K562 (cell line): ENCODE results near the gene TEX54. TPM values are rescaled to one million over a fixed set of nuclear protein-coding genes. Genes with fewer than 3 reads are reported as not detected.

ENCODE experiments used
- CHD4 ChIP-seq: fragments of 200-600 bp; sonication (generic); IDR thresholded peaks from 3 replicates; pipeline ENCODE4 v1.6.1; 2012; ENCODE audit warnings: low read depth, mild to moderate bottlenecking, mixed read lengths, low read length, inconsistent platforms; ENCODE audit not compliant: insufficient read depth, insufficient replicate concordance, poor library complexity, severe bottlenecking
- CREM ChIP-seq: IDR thresholded peaks from 2 replicates; pipeline ENCODE4 v1.6.1; 2014; ENCODE audit warnings: antibody characterized with exemption, low read depth
- HLTF ChIP-seq: fragments of 450-650 bp; IDR thresholded peaks from 2 replicates; pipeline ENCODE4 v1.6.1; 2016
- MCM2 ChIP-seq: fragments of 450-650 bp; IDR thresholded peaks from 2 replicates; pipeline ENCODE4 v1.6.1; 2017; ENCODE audit warnings: low read depth, mild to moderate bottlenecking
- MCM7 ChIP-seq, 2 experiments: fragments of 450-650 bp; IDR thresholded peaks; 2 replicates each; pipeline ENCODE4 v1.6.1; 2016 to 2018
- NR3C1 ChIP-seq: sonication (generic); formaldehyde crosslinking; IDR thresholded peaks from 2 replicates; pipeline ENCODE4 v1.8.1; 2022; ENCODE audit warnings: missing genetic modification reagents
- OTX1 ChIP-seq: fragments of 450-650 bp; formaldehyde crosslinking; IDR thresholded peaks from 2 replicates; pipeline ENCODE4 v1.4.0; 2022; ENCODE audit warnings: mild to moderate bottlenecking
- PCBP1 ChIP-seq: fragments of 200-400 bp; formaldehyde crosslinking; IDR thresholded peaks from 2 replicates; pipeline ENCODE4 v1.6.1; 2018; ENCODE audit warnings: mild to moderate bottlenecking, low read depth, low read length; ENCODE audit not compliant: poor library complexity, severe bottlenecking
- SETDB1 ChIP-seq: IDR thresholded peaks from one replicate; pipeline ENCODE4 v1.6.1; 2012; ENCODE audit warnings: low read length, control low read depth, inconsistent platforms
- SMARCA5 ChIP-seq: fragments of 450-650 bp; IDR thresholded peaks from 2 replicates; pipeline ENCODE4 v1.6.1; 2016
- TARDBP ChIP-seq: fragments of 450-650 bp; IDR thresholded peaks from 2 replicates; pipeline ENCODE4 v1.6.1; 2016
- TRIM28 ChIP-seq: fragments of 450-650 bp; IDR thresholded peaks from 2 replicates; pipeline ENCODE4 v1.6.1; 2017
- ZNF408 ChIP-seq: fragments of 250-450 bp; sonication (Bioruptor Pico); IDR thresholded peaks from 2 replicates; pipeline ENCODE4 v1.4.0; 2020; ENCODE audit warnings: low read depth, mild to moderate bottlenecking, moderate library complexity
- ZNF696 ChIP-seq: fragments of 250-450 bp; sonication (Bioruptor Pico); conservative IDR thresholded peaks from 2 replicates; pipeline ENCODE4 v1.4.0; 2020; ENCODE audit warnings: mild to moderate bottlenecking, moderate library complexity
- ZNF780A ChIP-seq: fragments of 250-450 bp; sonication (Bioruptor Pico); IDR thresholded peaks from 2 replicates; pipeline ENCODE4 v1.5.0; 2021; ENCODE audit warnings: mild to moderate bottlenecking
- ZSCAN29 ChIP-seq: fragments of 450-650 bp; IDR thresholded peaks from 2 replicates; pipeline ENCODE4 v1.6.1; 2017
- polyA plus RNA-seq, 8 experiments: library from polyadenylated mRNA; depleted of rRNA in 4 of 8; stranded (reverse) in 5 of 8; unstranded in 3 of 8; fragments of >200 nt; fragmentation: Nextera tagmentation in 2 of 8; fragmentation: Illumina TruSeq in 1 of 8; extraction: Ambion mirVana in 2 of 8; extraction: Trizol in 1 of 8; gene quantifications; 2 replicates each; pipeline versions ENCODE4 v1.2.1 to v1.2.3, GENCODE V29; 2011 to 2014; ENCODE audit warnings: inconsistent platforms in 1 of 8, missing spikeins in 1 of 8
- total RNA-seq, 7 experiments: library from RNA; depleted of rRNA in 6 of 7; stranded (reverse); fragments of >200 nt in 6 of 7; fragmentation: Illumina TruSeq in 2 of 7; extraction: Trizol in 2 of 7; gene quantifications; 2 replicates each; pipeline versions ENCODE4 v1.2.1 to v1.2.3, GENCODE V29; 2011 to 2021; ENCODE audit warnings: low replicate concordance in 1 of 7
- TF ChIP-seq, protein P1 (sequence below), 2 experiments: fragments of 450-650 bp; formaldehyde crosslinking in 1 of 2; IDR thresholded peaks; 2 replicates each; pipeline versions ENCODE4 v1.4.0 to v1.6.1; 2014 to 2020; ENCODE audit warnings: mild to moderate bottlenecking in 2 of 2, borderline replicate concordance in 1 of 2, low read depth in 1 of 2
- TF ChIP-seq, protein P2 (sequence below): fragments of 450-650 bp; IDR thresholded peaks from one replicate; pipeline ENCODE4 v1.6.1; 2018; ENCODE audit warnings: mild to moderate bottlenecking, moderate library complexity; ENCODE audit not compliant: partially characterized antibody
- TF ChIP-seq, protein P3 (sequence below): fragments of 450-650 bp; IDR thresholded peaks from 2 replicates; pipeline ENCODE4 v1.6.1; 2017; ENCODE audit warnings: mild to moderate bottlenecking, moderate library complexity

TEX54 gene
- total and polyA plus RNA-seq, 9 of the 15 experiments (the other 6 are each of a cell fraction or from before 2014, with no cell fraction given): not detected

DNA sequence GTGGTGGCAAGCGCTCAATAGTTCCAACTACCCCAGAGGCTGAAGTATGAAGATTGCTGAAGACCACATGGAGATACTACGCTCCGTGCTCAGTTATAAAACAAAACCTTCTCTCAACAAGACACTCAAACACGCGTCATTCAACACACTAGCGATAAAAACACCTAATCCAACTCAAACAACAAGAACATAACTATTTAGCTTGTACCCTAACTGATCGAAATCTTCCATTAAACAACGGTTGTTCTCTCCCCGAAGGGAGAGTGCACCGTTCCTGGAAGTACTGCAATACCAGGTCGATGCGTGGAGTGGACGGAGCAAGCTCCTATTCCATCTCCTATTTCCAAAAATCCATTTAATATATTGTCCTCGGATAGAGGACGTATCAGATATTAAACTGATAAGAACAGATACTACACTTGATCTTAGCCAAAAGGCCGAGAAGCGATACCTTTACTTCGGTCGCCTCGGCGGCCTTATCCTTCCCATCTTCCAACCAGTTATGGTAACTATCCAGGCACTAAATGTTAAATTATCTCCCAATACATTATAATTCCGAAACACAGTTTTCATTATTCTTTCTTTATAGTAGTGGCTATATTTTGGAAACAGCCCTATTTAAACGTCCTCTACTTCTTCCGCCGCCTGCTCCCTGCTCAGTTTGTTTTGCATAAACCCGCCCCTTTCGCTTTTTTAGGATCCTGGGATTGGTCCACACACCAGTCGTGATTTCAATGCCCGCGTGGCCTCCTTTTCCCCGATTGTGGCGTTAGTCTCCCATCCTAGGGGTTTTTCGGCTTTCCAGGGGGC lies 8.9 kb upstream of the TEX54 start (continued):
- TF ChIP-seq CHD4 (no peak), ZNF780A (CRISPR knock-in tag) (peak; percentile 100), MCM2 (no peak), SETDB1 (no peak), OTX1 (CRISPR knock-in tag) (peak; percentile 100), NR3C1 (CRISPR knock-in tag) (peak; percentile 76; the same call in 1 of the 2 replicates), ZSCAN29 (peak; percentile 85), HLTF (peak; percentile 97), TRIM28 (no peak), MCM7 (IDR thresholded peaks at IDR 0.05) (peak in 1 of 2 experiments; percentile 84; a peak in 2 of 4 replicates), SMARCA5 (no peak), ZNF408 (peak; percentile 91), ZNF696 (CRISPR knock-in tag) (peak; percentile 100), CREM (peak; percentile 85), TARDBP (peak; percentile 98), PCBP1 (no peak)
- TF ChIP-seq, protein P1, sequence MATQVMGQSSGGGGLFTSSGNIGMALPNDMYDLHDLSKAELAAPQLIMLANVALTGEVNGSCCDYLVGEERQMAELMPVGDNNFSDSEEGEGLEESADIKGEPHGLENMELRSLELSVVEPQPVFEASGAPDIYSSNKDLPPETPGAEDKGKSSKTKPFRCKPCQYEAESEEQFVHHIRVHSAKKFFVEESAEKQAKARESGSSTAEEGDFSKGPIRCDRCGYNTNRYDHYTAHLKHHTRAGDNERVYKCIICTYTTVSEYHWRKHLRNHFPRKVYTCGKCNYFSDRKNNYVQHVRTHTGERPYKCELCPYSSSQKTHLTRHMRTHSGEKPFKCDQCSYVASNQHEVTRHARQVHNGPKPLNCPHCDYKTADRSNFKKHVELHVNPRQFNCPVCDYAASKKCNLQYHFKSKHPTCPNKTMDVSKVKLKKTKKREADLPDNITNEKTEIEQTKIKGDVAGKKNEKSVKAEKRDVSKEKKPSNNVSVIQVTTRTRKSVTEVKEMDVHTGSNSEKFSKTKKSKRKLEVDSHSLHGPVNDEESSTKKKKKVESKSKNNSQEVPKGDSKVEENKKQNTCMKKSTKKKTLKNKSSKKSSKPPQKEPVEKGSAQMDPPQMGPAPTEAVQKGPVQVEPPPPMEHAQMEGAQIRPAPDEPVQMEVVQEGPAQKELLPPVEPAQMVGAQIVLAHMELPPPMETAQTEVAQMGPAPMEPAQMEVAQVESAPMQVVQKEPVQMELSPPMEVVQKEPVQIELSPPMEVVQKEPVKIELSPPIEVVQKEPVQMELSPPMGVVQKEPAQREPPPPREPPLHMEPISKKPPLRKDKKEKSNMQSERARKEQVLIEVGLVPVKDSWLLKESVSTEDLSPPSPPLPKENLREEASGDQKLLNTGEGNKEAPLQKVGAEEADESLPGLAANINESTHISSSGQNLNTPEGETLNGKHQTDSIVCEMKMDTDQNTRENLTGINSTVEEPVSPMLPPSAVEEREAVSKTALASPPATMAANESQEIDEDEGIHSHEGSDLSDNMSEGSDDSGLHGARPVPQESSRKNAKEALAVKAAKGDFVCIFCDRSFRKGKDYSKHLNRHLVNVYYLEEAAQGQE (IDR thresholded peaks at IDR 0.05; ENCODE audit: borderline replicate concordance): peak; percentile 57
- TF ChIP-seq, protein P1 (CRISPR knock-in tag; IDR thresholded peaks at IDR 0.05; ENCODE audit: low read depth): peak; percentile 92
- TF ChIP-seq, protein P2, sequence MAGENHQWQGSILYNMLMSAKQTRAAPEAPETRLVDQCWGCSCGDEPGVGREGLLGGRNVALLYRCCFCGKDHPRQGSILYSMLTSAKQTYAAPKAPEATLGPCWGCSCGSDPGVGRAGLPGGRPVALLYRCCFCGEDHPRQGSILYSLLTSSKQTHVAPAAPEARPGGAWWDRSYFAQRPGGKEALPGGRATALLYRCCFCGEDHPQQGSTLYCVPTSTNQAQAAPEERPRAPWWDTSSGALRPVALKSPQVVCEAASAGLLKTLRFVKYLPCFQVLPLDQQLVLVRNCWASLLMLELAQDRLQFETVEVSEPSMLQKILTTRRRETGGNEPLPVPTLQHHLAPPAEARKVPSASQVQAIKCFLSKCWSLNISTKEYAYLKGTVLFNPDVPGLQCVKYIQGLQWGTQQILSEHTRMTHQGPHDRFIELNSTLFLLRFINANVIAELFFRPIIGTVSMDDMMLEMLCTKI: no peak
- TF ChIP-seq, protein P3, sequence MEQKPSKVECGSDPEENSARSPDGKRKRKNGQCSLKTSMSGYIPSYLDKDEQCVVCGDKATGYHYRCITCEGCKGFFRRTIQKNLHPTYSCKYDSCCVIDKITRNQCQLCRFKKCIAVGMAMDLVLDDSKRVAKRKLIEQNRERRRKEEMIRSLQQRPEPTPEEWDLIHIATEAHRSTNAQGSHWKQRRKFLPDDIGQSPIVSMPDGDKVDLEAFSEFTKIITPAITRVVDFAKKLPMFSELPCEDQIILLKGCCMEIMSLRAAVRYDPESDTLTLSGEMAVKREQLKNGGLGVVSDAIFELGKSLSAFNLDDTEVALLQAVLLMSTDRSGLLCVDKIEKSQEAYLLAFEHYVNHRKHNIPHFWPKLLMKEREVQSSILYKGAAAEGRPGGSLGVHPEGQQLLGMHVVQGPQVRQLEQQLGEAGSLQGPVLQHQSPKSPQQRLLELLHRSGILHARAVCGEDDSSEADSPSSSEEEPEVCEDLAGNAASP: no peak
